ENCODE measurements around the gene COL27A1. TPM values are rescaled to one million over a fixed set of nuclear protein-coding genes. Genes with fewer than 3 reads are reported as not detected.
A peak's percentile ranks its signal among the peaks of the same experiment; 100 is the strongest.

The COL27A1 gene
- total and polyA plus RNA-seq, 7 donors, result 1.4 to 13.3 (median 4.3) TPM

- H3K9me3 ChIP-seq, result no peaks in the 10 kb centered on the region
- no peak for TF ChIP-seq POLR2AphosphoS5 (IDR thresholded peaks at IDR 0.05)
- DNase-seq, result no peak
- intact Hi-C loops (cut with DNase I), result no loop called here
- H3K27me3 ChIP-seq, result no peaks in the 10 kb centered on the region
- peaks cover 0 to 8% (median 5%) of the 10 kb centered on the region in 4 donors for H3K4me1 ChIP-seq
- H3K27ac ChIP-seq, result no peak overlapping the region
- no peaks in the 10 kb centered on the region for H3K36me3 ChIP-seq
- WGBS, 2 donors, result 83 to 95% methylated on average over 3 of the region's 3 CpGs
- no peak overlapping the region for H3K4me3 ChIP-seq
Measured at GRCh38 chr9:114243240-114243639, 87.9 kb downstream of the COL27A1 start.

DNA sequence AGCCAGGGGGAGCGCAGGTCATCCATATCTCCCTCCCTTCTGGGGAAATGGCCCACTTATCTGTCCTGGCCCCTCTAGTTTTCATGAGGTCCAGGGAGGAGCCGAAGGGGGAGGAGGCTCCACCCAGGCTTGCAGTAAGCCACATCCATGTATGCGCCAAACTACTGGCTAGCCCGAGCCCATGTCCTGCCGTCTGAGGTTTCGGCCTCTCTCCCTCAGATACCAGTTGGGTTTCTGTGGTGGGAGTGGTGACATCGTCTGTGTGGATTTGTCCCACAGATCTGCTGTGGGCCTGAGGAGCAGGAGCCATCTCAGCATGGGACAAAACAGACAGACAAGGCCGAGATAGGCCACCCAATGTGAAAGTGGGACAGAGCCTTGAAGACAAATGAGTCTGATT is 89.2 kb downstream of the COL27A1 start:
- H3K4me3 ChIP-seq, result no peak overlapping the region
- WGBS, 2 donors, result 84 to 91% methylated on average over 8 of the region's 8 CpGs
- H3K36me3 ChIP-seq, result no peaks in the 10 kb centered on the region
- DNase-seq, result no peak
- peaks cover 0 to 21% (median 18%) of the 10 kb centered on the region in 4 donors for H3K4me1 ChIP-seq
- TF ChIP-seq EP300 (IDR thresholded peaks at IDR 0.05) (no peak), CTCF (IDR thresholded peaks at IDR 0.05) (no peak), POLR2A (IDR thresholded peaks at IDR 0.05) (no peak), POLR2AphosphoS5 (IDR thresholded peaks at IDR 0.05) (no peak)
- no peak overlapping the region for H3K27ac ChIP-seq
- no peaks in the 10 kb centered on the region for H3K9me3 ChIP-seq
- intact Hi-C loops (cut with DNase I), result no loop called here
- H3K27me3 ChIP-seq, result no peaks in the 10 kb centered on the region

- no peak for DNase-seq
- H3K36me3 ChIP-seq, result no peaks in the 10 kb centered on the region
- intact Hi-C loops (cut with DNase I), result loop anchor here (5.0 kb wide), 2 partner anchors 34 to 69 kb away; no protein-coding TSS in a partner anchor
- 79 to 85% methylated on average over 12 of the region's 12 CpGs for whole genome bisulfite sequencing, 2 donors
- no peaks in the 10 kb centered on the region for H3K27me3 ChIP-seq
- no peaks in the 10 kb centered on the region for H3K9me3 ChIP-seq
- H3K4me3 ChIP-seq, result no peak overlapping the region
- TF ChIP-seq EP300 (IDR thresholded peaks at IDR 0.05), result no peak
- no peak for TF ChIP-seq POLR2AphosphoS5 (IDR thresholded peaks at IDR 0.05)
- no peak for TF ChIP-seq POLR2A (IDR thresholded peaks at IDR 0.05)
- TF ChIP-seq CTCF (IDR thresholded peaks at IDR 0.05), result no peak
- H3K4me1 ChIP-seq, result peaks cover 0 to 35% (median 32%) of the 10 kb centered on the region in 4 donors
- H3K27ac ChIP-seq, result no peak overlapping the region
Measured at GRCh38 chr9:114246558-114246957, 91.2 kb downstream of the COL27A1 start.

DNA sequence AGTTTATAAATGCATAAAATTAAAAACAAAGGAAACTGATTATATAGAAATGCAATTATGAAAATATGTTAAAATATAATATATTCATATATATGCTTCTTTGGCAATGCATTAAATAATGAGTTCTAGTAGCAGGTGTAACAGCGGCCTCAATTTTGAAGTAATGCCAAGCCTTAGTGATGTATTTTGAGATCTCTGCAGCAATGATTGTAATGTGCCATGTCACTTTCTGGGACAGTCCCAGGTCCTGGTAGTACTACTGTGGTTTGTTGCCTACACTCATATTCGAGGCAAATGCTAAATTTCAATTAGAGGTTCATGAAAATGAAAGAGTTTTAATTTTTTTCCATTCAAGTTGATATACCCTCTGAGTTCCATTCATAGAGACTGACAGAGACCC is 91.7 kb downstream of the COL27A1 start:
- WGBS, 2 donors, result 85 to 88% methylated on average over 2 of the region's 2 CpGs
- H3K9me3 ChIP-seq, result no peaks in the 10 kb centered on the region
- no peak overlapping the region for H3K27ac ChIP-seq
- H3K27me3 ChIP-seq, result no peaks in the 10 kb centered on the region
- peaks cover 0 to 35% (median 32%) of the 10 kb centered on the region in 4 donors for H3K4me1 ChIP-seq
- no peak overlapping the region for H3K4me3 ChIP-seq
- no peak for DNase-seq
- no peak for TF ChIP-seq POLR2AphosphoS5 (IDR thresholded peaks at IDR 0.05)
- no peak for TF ChIP-seq POLR2A (IDR thresholded peaks at IDR 0.05)
- no peak for TF ChIP-seq EP300 (IDR thresholded peaks at IDR 0.05)
- TF ChIP-seq CTCF (IDR thresholded peaks at IDR 0.05), result no peak
- H3K36me3 ChIP-seq, result no peaks in the 10 kb centered on the region
- intact Hi-C loops (cut with DNase I), result loop anchor here (5.0 kb wide), 2 partner anchors 35 to 70 kb away; no protein-coding TSS in a partner anchor

DNA sequence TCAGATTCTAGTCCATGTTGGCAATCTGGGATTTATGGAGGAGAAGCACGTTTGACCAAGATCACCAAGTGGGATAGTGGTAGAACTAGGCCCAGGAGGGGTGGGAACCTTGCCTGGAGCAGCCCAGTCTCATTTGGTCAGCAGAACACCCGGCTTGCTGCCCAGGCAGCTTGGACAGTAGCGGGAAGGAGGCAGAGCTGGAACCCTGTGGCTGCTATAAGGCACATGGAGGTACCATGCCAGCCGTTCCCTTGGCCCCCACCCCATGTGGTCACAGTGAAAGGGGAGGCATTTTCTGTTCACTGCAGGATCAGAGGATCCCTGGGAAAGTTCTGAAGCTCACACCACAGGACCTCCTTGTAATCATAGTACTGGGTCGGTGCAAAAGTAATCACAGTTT is 92.2 kb downstream of the COL27A1 start:
- WGBS, 2 donors, result 87 to 88% methylated on average over 5 of the region's 5 CpGs

More for the DNA sequence above, 92.2 kb downstream of the COL27A1 start:
- H3K27me3 ChIP-seq, result no peaks in the 10 kb centered on the region
- DNase-seq, result no peak
- H3K36me3 ChIP-seq, result no peaks in the 10 kb centered on the region
- no peaks in the 10 kb centered on the region for H3K9me3 ChIP-seq
- H3K4me1 ChIP-seq, result peaks cover 0 to 35% (median 32%) of the 10 kb centered on the region in 4 donors
- peak overlapping the region in 1 of 4 donors; percentile 72 for H3K27ac ChIP-seq
- TF ChIP-seq CTCF (IDR thresholded peaks at IDR 0.05), result no peak
- TF ChIP-seq EP300 (IDR thresholded peaks at IDR 0.05), result no peak
- no peak for TF ChIP-seq POLR2A (IDR thresholded peaks at IDR 0.05)
- no peak for TF ChIP-seq POLR2AphosphoS5 (IDR thresholded peaks at IDR 0.05)
- no peak overlapping the region for H3K4me3 ChIP-seq
- intact Hi-C loops (cut with DNase I), result loop anchor here (5.0 kb wide), 2 partner anchors 35 to 70 kb away; no protein-coding TSS in a partner anchor
